Tibial artery (tissue), 4 donors: ENCODE data around the gene ESCO1.

Experiments used
- DNase-seq, 2 donors: peaks; one replicate each; pipeline ENCODE4 v3.0.0-alpha.2; 2019
- H3K27ac ChIP-seq, 2 donors: fragments of 200-600 bp; sonication (generic) in 1 of 2; 1 replicate in 1 of 2; 2 replicates in 1 of 2; pipeline ENCODE4 v1.5.1; 2018 to 2019; ENCODE audit warnings: mild to moderate bottlenecking in 1 of 2
- H3K27me3 ChIP-seq, 2 donors: fragments of 200-600 bp; sonication (generic) in 1 of 2; one replicate each; pipeline versions ENCODE4 v1.5.1 to v1.6.0; 2016 to 2019
- H3K36me3 ChIP-seq, 3 donors: fragments of 200-600 bp; sonication (generic) in 2 of 3; one replicate each; pipeline ENCODE4 v1.5.1; 2016 to 2019; ENCODE audit warnings: mild to moderate bottlenecking in 2 of 3
- H3K4me1 ChIP-seq, 4 donors: fragments of 200-600 bp; sonication (generic) in 2 of 4; 1 replicate in 3 of 4; 2 replicates in 1 of 4; pipeline ENCODE4 v1.5.1; 2016 to 2019
- H3K4me3 ChIP-seq, 2 donors: fragments of 200-600 bp; sonication (generic) in 1 of 2; 1 replicate in 1 of 2; 2 replicates in 1 of 2; pipeline ENCODE4 v1.5.1; 2018 to 2019; ENCODE audit warnings: mild to moderate bottlenecking in 2 of 2
- H3K9me3 ChIP-seq, 3 donors: fragments of 200-600 bp; sonication (generic) in 1 of 3; one replicate each; pipeline ENCODE4 v1.5.1; 2016 to 2019
- CTCF ChIP-seq, 2 experiments: fragments of 200-600 bp in 1 of 2; fragments of 450-650 bp in 1 of 2; IDR thresholded peaks; one replicate each; pipeline ENCODE4 v1.5.1; 2017 to 2019; ENCODE audit warnings: antibody characterized with exemption in 2 of 2, mild to moderate bottlenecking in 1 of 2, moderate library complexity in 1 of 2
- intact Hi-C: fragments of 100-400 bp; cut with DNase I; formaldehyde crosslinking; loops from one replicate; pipeline ENCODE4 v1.15.0; 2023; ENCODE audit warnings: low total_unique reads

Gene ESCO1

GRCh38 chr18:21509062-21509461, 91.4 kb downstream of the ESCO1 start:
- no peak for TF ChIP-seq CTCF (IDR thresholded peaks at IDR 0.05)
- intact Hi-C loops, result no loop called here
- Histone ChIP-seq H3K36me3 (peaks cover 9 to 45% (median 11%) of the 10 kb centered on the region in 3 donors), H3K27ac (no peak overlapping the region), H3K4me3 (no peak overlapping the region), H3K27me3 (no peaks in the 10 kb centered on the region), H3K9me3 (no peaks in the 10 kb centered on the region), H3K4me1 (no peaks in the 10 kb centered on the region)
- DNase-seq, result no peak

DNA sequence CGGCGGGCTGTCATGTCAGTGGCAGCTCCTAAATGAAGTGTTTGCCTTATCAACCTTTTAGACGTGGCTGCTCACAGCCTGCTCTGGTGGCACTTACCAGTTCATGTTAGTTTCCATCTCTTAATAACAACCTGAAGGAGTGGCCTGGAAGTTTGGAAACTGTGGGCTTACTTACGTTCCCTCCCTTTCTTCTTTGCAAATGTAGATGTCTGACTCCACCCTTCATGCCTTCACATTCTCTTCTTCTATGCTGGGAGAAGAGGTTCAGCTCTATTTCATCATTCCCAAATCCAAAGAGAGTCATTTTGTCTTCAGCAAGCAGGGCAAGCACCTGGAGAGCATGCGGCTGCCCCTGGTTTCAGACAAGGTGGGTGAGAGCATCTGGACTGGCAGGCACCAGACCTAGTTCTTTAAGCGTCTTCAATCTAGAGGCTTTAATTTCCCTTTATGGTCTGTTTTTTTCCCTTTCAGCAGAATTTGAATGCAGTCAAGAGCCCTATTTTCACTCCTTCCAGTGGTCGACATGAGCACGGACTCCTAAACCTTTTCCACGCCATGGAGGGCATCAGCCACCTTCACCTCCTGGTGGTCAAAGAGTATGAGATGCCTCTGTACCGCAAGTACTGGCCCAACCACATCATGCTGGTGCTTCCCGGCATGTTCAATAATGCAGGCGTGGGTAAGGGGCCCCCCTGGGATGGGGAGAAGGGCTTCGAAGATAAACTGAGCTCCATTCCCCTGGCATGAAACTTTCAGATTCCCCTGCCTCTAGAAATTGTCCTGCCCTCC, 92.4 kb downstream of the ESCO1 start:
- DNase-seq, result no peak
- no peak for TF ChIP-seq CTCF (IDR thresholded peaks at IDR 0.05)
- Histone ChIP-seq H3K4me3 (no peak overlapping the region), H3K27ac (no peak overlapping the region), H3K4me1 (no peaks in the 10 kb centered on the region), H3K27me3 (no peaks in the 10 kb centered on the region), H3K36me3 (peaks cover 2 to 35% (median 4%) of the 10 kb centered on the region in 3 donors), H3K9me3 (no peaks in the 10 kb centered on the region)
- intact Hi-C loops, result no loop called here

DNA sequence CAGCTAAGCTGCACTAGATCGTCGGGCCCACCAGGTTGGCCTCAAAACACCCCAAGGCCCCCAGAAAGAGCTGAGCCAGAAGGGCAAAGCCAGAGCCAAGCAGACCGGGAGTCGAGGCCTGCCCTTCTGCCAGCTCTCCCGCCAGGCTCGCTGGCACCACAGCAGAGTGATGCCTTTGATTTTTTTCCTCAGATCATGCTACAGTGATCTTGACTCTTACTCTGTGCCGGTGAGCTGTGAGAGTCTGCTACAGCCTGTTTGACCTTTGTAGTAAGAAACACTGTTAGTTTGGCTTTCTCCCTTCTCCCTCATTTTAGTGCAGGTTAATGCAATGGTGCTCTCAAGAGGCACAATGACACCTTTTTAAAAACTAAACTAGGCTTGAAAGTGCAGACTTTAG, 97.8 kb downstream of the ESCO1 start:
- intact Hi-C loops, result no loop called here
- DNase-seq, result no peak
- H3K36me3 ChIP-seq, result peaks cover 0 to 18% (median 0%) of the 10 kb centered on the region in 3 donors
- H3K4me1 ChIP-seq, result peaks cover 0 to 11% (median 1%) of the 10 kb centered on the region in 4 donors
- no peaks in the 10 kb centered on the region for H3K27me3 ChIP-seq
- no peak overlapping the region for H3K27ac ChIP-seq
- no peak overlapping the region for H3K4me3 ChIP-seq
- H3K9me3 ChIP-seq, result no peaks in the 10 kb centered on the region
- TF ChIP-seq CTCF (IDR thresholded peaks at IDR 0.05), result no peak

GRCh38 chr18:21499997-21500396, 100.5 kb downstream of the ESCO1 start:
- Histone ChIP-seq H3K4me3 (no peak overlapping the region), H3K27me3 (no peaks in the 10 kb centered on the region), H3K36me3 (peaks cover 0 to 16% (median 10%) of the 10 kb centered on the region in 3 donors), H3K4me1 (peaks cover 0 to 11% (median 1%) of the 10 kb centered on the region in 4 donors), H3K9me3 (no peaks in the 10 kb centered on the region), H3K27ac (no peak overlapping the region)
- intact Hi-C loops, result no loop called here
- no peak for TF ChIP-seq CTCF (IDR thresholded peaks at IDR 0.05)
- DNase-seq, result no peak

DNA sequence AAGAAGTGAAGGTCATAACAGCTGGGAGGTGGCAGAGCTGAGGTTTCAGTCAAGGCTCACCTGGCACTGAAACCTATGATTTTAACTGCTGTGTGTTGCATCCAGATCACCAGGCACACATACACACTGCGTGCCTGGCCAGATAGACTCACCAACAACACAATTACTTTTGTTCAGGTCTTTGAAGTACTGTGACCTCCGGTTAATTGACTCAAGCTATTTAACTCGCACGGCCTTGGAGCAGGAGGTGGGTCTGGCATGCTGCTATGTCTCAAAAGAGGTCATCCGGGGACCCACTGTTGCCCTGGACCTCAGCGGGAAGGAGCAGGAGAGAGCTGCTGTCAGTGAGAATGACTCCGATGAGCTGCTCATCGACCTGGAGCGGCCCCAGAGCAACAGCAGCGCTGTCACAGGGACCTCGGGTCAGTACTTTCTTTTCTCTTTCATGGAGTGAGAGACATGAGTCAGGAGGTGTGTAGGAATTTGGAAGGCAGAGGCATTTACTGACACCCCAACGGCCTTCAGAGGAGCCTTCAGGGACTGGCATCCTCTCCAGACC, 104.1 kb downstream of the ESCO1 start:
- peaks cover 0 to 10% (median 1%) of the 10 kb centered on the region in 4 donors for H3K4me1 ChIP-seq
- intact Hi-C loops, result no loop called here
- H3K9me3 ChIP-seq, result no peaks in the 10 kb centered on the region
- no peak for DNase-seq
- no peak overlapping the region for H3K4me3 ChIP-seq
- TF ChIP-seq CTCF (IDR thresholded peaks at IDR 0.05), result no peak
- peaks cover 0 to 16% (median 10%) of the 10 kb centered on the region in 3 donors for H3K36me3 ChIP-seq
- no peak overlapping the region for H3K27ac ChIP-seq
- H3K27me3 ChIP-seq, result no peaks in the 10 kb centered on the region
